Muscle of leg (tissue), 9 donors: ENCODE measurements around the gene WDR3. TPM values are rescaled to one million over a fixed set of nuclear protein-coding genes. Genes with fewer than 3 reads are reported as not detected.

Experiments used
- polyA plus RNA-seq, 8 donors: library from polyadenylated mRNA; unstranded; fragments of 120-200 nt; gene quantifications; one replicate each; pipeline versions ENCODE4 v1.2.1 to v1.2.3, GENCODE V29; 2013; ENCODE audit warnings: inconsistent platforms in 1 of 8, low replicate concordance in 1 of 8; ENCODE audit not compliant: insufficient read length in 8 of 8, insufficient read depth in 1 of 8
- total RNA-seq: library from RNA; stranded (reverse); fragments of 120-200 nt; gene quantifications from one replicate; pipeline ENCODE4 v1.2.4, GENCODE V29; 2013

WDR3 gene
- total and polyA plus RNA-seq, 9 donors, result 13.4 to 28.1 (median 23.2) TPM

Other genes with a start within 250 kb of the WDR3 start
- gene GDAP2, start 118 bp upstream of the WDR3 start, total RNA-seq, result 14.0 TPM
- gene GDAP2, start 118 bp upstream of the WDR3 start, polyA plus RNA-seq, result 1 to 10 TPM; 6.3 to 7.4 (median 6.9) TPM